Inferior parietal cortex (tissue), 1 donor: ENCODE data around the gene SETD1B.
"Not testable (repeated sequence)": the region's sequence is repeated elsewhere in the genome, so short reads cannot be mapped to it uniquely, and the experiment has no call there.

Experiments
- DNase-seq: peaks from one replicate; pipeline ENCODE4 v3.0.0-alpha.2; 2016; ENCODE audit errors: extremely low spot score

The SETD1B gene

GRCh38 chr12:121780429-121780828 lies 23.4 kb upstream of the SETD1B start:
- no peak for DNase-seq

DNA sequence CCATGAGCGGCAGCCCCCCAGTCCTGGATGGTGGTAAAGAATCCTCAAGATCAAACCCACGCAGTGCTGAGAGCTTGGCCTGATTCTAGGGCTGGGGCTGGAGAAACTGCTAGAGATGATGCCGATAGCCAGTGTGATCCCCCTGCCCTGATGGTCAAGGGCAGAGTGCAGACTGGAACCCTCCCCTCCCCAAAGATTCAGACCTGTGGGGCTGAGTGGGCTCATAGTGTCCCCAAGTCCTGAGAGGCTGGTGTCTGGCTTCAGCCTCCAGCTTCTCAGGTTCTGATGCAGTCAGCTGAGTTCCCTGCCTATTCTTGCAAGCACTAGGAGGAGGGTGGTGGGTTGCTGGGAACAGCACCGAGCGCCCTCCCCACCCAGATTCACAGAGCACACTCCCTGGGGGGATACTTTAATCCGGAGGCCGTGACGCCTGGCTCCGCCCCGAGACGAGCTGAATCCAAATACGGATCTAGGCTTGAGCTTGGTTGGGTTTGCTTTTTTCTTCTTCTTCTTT lies 22.3 kb upstream of the SETD1B start:
- DNase-seq = no peak

DNA sequence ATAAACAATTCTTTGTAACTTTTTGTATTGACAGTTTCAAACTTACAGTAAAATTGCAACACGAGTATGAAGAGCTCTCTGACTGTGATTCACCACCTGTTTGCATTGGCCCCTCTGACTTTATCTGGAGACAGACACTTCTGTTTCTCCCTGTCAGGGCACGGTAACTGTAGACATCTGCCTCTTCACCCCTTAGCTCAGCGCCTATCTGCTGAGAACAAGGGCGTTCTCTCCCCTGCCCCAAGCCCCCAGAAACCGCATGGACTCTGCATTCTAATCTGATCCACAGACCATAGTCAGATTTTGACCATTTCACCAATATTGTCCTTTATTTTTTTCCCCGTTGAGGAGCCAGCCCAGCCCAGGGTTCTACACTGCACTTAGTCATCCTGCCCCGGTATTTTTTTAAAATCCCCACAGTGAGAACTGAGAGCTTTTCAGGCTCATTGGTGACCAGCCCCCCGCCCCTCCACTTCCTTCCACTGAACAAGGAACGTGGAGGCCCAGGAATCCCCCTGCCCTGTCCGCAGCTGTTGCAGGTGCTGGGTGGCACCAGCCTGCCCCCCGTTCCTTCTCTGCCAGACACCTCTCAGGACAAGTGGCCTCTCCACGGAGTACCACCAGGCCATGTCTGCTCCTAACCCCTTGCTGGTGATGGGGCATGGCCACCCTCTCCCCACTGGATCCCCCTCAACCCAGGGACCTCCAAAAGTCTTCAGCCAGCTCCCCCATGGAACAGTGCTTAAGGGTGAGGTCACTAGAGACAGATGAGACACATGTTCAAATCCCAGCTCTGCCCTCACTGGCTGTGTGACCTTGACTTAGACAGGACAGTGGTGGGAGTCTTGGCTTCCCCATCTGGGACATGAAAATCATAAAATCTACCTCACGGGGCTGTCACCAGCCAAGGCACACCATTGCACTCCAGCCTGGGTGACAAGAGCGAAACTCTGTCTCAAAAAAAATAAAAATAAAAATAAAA lies 21.5 kb upstream of the SETD1B start:
- no peak for DNase-seq

- DNase-seq = no peak
Measured at GRCh38 chr12:121783766-121784165, 20.0 kb upstream of the SETD1B start.

- DNase-seq = no peak
Measured at GRCh38 chr12:121784460-121784859, 19.3 kb upstream of the SETD1B start.

GRCh38 chr12:121786440-121786825 lies 17.4 kb upstream of the SETD1B start:
- DNase-seq = no peak

DNA sequence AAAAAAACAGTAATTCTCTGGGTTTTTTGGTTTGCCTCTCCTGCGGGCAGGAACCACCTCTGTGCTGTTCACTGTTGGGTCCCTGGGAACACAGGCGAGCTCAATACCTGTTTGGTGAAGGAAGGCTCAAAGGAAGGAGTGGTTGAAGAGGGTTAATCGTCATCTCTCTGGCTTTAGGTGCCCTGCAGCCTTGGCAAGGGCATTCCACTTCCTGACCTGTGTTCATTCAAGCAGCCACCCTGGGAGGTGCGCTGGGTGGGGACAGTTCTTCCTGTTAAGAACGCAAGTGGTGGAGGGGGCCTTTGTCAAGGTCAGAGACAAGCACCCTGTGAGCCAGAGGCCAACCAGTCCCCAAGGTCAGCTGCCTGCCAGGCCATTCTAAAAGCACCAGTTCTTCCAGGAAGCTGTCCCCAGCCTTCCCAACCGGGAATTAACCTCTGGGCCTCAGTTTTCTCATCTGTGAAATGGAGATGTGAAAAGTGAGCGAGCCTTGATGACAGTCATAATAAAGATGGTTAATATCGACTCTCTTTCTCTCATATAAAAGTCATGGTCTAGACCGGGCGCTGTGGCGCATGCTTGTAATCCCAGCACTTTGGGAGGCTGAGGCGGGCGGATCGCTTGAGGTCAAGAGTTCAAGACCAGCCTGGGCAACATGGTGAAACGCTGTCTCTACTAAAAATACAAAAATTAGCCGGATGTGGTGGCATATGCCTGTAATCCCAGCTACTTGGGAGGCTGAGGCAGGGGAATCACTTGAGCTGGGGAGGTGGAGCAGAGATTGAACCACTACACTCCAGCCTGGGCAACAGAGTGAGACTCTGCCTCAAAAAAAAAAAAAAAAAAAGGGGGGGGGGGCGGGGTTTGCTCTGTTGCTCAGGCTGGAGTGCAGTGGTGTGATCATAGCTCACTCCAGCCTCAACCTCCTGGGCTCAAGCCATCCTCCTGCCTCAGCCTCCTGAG lies 16.5 kb upstream of the SETD1B start:
- DNase-seq = no peak

DNA sequence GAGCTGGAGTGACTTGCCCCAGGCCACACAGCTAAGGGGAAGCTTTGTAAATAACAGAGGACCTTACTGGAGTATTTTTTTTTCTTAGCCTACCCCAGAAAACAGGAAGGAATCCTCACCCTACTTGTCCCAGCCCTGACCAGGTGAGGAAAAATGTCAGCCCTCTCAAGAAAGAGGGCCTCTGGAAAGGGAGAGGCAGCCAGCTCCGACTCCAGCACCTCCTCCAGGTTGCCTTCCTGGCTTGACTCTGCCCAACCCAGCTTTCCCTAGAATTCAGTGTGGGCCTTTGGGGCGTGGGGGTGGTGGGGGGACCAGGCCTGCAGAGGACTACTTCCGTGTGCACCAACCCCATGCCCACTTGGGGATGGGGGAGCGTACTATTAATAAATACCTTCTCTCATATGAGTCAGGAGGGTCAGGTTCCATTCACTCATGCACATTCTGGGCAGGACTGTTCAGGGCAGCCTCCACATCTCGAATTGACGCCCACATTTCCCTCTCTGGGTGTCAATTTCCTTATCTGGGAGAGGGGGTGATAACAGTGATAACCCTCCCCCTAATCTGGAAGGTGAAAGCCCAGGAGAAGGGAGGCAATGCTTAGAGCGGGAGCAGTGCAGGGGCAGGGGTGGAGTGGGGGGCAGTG lies 15.5 kb upstream of the SETD1B start:
- no peak for DNase-seq

GRCh38 chr12:121789233-121789781 lies 14.5 kb upstream of the SETD1B start:
- no peak for DNase-seq

- no peak for DNase-seq
Measured at GRCh38 chr12:121789800-121790728, 13.7 kb upstream of the SETD1B start.

DNA sequence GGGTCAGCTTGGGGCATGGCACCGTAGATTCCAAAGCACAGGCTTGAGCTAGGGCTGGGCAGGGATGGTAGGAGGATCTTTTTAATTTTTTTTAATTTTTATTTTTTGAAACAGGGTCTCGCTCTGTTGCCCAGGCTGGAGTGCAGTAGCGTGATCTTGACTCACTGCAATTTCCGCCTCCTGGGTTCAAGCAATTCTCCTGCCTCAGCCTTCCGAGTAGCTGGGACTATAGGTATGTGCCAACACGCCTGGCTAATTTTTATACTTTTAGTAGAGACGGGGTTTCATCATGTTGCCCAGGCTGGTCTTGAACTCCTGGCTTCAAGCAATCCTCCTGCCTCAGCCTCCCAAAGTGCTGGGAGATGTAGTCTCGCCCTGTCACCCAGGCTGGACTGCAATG lies 13.0 kb upstream of the SETD1B start:
- DNase-seq = not testable (repeated sequence)

- no peak for DNase-seq
Measured at GRCh38 chr12:121791671-121792551, 11.9 kb upstream of the SETD1B start.

GRCh38 chr12:121792607-121793439 lies 11.0 kb upstream of the SETD1B start:
- DNase-seq = no peak

- DNase-seq = no peak
Measured at GRCh38 chr12:121793440-121793837, 10.4 kb upstream of the SETD1B start, which contains the start of gene RHOF. TSS of gene RHOF (minus strand) at chr12:121793688. CDS start at chr12:121793633, 55 bp downstream.

- DNase-seq = peak; percentile 87
Measured at GRCh38 chr12:121793838-121794533, 9.8 kb upstream of the SETD1B start.

DNA sequence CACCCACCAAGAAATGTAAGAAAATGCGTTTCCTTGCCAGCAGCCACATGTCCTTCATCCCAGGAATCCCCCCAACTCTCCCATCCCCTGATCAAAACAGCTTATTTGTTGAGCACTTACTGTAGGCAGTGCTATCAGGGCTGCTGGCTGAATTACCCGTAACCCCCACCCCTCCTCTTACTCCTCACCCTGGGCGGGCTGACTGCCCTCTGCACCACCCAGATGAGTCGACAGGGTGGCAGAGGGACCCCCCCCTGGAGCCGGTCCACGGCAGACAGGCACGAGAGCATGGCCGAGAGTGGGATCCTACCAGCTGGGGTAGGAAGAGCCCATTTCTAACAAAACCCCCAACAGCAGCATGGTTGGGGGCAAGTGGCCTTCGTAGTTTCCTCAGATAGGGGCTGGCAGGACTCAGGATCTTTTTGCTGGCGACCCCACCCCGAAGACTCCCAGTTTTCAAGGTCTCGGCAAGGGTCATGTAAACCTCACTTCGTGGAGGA lies 9.2 kb upstream of the SETD1B start:
- DNase-seq = no peak
